Stimulated activated CD4-positive, alpha-beta T cell treated with anti-CD3 and anti-CD28 coated beads, Interleukin-2, amount 100 ng/mL, for 24 hours (primary cell): ENCODE results near the gene TMEM135.
"Not testable (repeated sequence)": the region's sequence is repeated elsewhere in the genome, so short reads cannot be mapped to it uniquely, and the experiment has no call there.

Source experiments
- DNase-seq, 2 donors: peaks; one replicate each; pipeline ENCODE4 v3.0.0-alpha.2; 2020

TMEM135 gene

DNA sequence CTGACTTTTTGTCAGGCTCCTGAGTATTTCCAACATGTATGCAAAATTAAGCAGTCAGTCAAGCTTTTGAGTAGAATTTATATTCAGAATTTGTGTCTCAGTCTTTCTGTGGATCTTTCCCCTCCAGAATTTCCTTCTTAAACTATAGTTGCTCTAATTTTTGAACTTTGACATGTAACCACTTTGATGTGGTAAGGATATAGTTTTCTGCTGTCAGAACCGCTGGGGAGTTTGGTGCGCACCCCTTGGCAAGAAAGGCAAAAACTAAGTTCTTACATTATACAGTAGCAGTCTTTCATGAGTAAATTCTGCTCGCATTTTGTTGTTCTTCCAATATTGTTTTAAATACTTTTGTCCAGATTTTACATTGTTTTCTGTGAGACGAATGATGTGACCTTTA is 105.9 kb downstream of the TMEM135 start:
- no peak for DNase-seq

DNA sequence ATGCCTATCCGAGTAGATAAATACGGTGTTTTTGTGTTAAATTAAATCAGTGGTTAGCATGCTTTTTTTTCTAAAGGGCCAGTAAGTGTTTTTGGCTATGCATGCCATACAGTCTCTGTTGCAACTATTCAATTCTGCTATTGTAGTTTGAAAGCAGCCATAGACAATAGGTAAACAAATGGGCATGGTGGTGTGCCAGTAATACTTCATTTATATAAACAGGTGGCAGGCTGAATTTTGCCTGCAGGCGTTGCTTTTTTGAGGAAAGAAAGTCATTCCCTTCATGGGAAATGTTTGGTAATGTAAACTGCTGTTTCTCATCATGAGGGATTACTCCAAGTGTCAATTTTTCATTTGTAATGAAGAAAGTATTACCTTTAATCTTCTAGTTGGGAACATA is 106.5 kb downstream of the TMEM135 start:
- DNase-seq, result no peak

GRCh38 chr11:87148749-87149148 is 111.0 kb downstream of the TMEM135 start:
- no peak for DNase-seq

- DNase-seq, result not testable (repeated sequence)
Measured at GRCh38 chr11:87149782-87150181, 112.0 kb downstream of the TMEM135 start.

- no peak for DNase-seq
Measured at GRCh38 chr11:87150936-87151335, 113.2 kb downstream of the TMEM135 start.

GRCh38 chr11:87154246-87154645 is 116.5 kb downstream of the TMEM135 start:
- no peak for DNase-seq

- no peak for DNase-seq
Measured at GRCh38 chr11:87156970-87157369, 119.2 kb downstream of the TMEM135 start.

DNA sequence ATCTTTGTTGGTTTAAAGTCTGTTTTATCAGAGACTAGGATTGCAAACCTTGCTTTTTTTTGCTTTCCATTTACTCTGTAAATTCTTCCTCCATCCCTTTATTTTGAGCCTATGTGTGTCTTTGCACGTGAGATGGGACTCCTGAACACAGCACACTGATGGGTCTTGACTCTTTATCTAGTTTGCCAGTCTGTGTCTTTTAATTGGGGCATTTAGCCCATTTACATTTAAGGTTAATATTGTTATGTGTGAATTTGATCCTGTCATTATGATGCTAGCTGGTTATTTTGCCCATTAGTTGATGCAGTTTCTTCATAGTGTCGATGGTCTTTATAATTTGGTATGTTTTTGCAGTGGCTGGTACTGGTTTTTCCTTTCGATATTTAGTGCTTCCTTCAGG is 131.3 kb downstream of the TMEM135 start:
- not testable (repeated sequence) for DNase-seq

GRCh38 chr11:87173185-87174039 is 135.7 kb downstream of the TMEM135 start:
- DNase-seq, result no peak

DNA sequence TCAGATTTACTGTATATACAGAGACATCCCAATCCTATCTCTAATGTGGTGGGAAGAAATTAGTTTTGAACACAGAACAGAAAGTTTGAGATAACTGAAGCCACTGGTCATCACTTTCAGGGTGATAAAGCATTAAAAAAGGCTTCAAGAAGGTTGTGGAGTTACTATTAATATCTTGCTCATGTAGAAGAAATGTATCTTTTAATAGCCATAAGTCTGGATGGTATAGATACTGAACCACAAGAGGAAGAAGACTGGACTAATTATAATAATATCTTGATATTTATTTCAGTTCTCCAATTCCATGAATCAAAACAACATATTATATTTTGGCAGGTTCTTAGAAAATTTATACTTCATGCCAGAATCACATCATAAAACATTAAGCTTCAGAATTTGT is 137.1 kb downstream of the TMEM135 start:
- DNase-seq, result no peak

DNA sequence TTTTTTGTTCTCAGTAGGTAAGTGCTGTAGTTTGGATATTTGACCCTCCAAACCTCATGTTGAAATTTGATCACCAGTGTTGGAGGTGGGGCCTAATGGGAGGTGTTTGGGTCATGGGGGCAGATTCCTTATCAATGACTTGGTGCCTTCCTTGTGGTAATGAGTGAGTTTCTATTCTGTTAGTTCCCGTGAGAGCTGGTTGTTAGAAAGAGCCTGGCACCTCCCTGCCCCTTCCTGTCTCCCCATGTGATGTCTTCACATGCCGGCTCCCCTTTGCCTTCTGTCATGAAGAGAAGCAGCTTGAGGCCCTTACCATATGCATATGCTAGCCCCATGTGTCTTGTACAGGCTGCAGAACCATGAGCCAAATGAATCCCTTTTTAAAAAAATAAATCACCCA is 138.3 kb downstream of the TMEM135 start:
- no peak for DNase-seq

DNA sequence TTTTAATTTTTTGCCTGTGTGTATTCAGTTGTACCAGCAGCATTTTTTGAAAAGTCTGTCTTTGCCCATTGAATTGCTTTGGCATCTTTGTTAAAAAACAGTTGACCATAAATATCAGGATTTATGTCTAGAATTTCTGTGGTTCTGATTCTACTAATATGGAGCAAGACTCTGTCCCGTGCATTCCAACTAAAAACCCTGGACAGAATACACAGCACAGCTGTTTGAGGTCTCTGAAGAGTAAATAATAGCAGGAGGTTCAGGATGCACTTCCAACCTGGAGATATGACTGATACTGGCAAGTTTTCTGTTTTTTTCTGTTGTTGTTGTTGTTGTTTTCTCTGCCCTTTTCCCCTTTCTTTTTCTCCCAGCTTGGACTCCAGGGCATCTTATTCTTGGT is 141.9 kb downstream of the TMEM135 start:
- DNase-seq, result no peak

GRCh38 chr11:87180742-87181141 is 143.0 kb downstream of the TMEM135 start:
- DNase-seq, result no peak

- DNase-seq, result no peak
Measured at GRCh38 chr11:87181143-87181542, 143.4 kb downstream of the TMEM135 start.

DNA sequence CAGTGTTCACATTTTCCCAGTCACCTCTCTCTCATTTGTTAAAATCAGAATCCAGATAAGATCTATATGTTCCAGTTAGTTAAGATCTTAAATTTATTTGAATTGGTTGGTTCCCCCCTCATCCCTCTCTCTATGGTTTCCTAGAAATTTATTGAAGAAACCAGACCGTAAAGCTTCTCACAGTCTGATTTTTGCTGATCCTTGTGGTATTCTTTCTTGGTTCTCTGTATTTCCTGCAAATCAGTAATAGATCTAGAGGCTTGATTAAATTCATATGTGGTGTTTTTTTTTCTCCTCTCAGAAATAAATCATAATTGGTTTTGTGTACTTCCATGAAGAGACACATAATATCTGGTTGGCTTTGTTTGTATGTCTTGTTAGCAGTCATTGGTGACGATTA is 147.5 kb downstream of the TMEM135 start:
- DNase-seq, result no peak

DNA sequence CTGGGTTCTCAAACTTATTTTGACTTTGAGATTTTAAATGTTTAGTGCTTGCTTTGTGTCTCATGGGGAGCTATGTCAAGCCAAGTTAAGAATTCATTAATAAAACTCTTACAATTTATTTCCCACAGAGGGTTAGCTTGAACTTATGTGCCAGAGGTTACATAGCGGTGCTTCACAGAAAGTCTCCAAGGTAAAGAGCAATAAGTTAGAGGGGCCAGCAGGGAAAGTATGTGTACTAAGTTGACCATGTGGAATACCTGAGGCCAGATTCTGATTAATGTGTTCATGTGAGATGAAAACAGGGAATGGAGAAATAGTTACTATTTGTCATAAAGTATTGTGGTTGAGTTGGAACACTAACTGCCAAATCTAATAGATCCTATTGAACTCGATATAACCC is 149.3 kb downstream of the TMEM135 start:
- DNase-seq, result no peak

DNA sequence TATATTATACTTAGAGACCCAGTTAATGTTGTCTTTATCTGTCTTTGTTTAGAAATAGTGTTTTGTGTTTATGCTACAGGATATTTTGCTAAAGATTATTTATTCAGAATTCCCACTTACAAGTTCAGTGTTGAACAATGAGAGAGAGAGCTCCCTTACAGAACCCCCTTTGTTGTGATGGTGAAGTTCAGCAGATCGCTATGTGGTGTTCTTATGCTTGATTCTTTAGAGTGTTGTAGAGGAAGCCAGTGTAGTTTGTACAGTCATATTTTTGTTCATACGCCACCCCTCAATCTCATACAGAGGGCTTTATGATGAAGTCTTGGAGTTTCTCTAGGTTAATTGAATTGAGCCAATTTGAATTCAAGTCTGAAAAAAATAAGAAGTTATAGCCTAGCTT is 150.2 kb downstream of the TMEM135 start:
- no peak for DNase-seq

DNA sequence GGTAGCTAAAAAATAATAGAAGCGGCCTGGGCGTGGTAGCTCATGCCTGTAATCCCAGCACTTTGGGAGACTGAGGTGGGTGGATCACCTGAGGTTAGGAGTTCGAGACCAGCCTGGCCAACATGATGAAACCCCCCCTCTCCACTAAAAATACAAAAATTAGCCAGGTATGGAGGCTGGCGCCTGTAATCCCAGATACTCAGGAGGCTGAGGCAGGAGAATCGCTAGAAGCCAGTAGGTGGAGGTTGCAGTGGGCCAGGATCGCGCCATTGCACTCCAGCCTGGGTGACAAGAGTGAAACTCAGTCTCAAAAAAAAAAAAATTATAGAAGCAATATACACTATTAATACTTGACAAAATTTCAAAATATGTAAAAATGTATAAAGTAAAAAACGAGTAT is 150.7 kb downstream of the TMEM135 start:
- not testable (repeated sequence) for DNase-seq

DNA sequence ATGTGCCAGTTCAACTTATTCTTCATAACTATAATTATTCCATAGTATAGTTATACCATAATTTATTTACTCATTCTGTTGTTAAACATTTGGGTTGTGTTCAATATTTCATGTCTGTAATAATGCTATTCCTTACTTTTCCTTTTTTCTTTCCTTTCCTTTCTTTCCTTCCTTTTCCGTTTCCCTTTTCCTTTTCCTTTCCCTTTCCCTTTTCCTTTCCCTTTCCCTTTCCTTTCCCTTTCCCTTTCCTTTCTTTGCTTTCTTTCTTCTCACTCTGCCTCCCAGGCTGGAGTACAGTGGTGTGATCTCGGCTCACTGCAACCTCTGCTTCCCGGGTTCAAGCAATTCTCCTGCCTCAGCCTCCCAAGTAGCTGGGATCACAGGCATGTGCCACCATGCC is 151.2 kb downstream of the TMEM135 start:
- not testable (repeated sequence) for DNase-seq

DNA sequence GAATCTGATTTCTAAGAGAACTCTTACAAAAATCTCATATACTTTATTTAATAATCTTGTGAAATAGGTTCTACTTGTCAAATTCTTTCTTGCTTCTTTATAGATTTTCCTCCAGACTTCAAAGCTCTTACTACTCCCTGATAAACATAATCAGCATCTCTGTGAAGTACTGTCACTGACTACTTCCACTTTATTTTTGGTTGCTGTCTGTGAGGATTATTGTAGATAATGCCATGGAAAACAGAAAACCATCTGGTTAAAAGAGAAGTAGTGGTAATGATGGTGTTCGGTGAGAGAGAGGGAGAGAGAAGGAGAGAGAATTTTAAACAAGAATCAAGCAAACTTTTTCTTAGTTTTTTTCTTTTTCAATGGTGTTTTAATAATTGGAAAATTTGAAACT is 152.3 kb downstream of the TMEM135 start:
- no peak for DNase-seq

DNA sequence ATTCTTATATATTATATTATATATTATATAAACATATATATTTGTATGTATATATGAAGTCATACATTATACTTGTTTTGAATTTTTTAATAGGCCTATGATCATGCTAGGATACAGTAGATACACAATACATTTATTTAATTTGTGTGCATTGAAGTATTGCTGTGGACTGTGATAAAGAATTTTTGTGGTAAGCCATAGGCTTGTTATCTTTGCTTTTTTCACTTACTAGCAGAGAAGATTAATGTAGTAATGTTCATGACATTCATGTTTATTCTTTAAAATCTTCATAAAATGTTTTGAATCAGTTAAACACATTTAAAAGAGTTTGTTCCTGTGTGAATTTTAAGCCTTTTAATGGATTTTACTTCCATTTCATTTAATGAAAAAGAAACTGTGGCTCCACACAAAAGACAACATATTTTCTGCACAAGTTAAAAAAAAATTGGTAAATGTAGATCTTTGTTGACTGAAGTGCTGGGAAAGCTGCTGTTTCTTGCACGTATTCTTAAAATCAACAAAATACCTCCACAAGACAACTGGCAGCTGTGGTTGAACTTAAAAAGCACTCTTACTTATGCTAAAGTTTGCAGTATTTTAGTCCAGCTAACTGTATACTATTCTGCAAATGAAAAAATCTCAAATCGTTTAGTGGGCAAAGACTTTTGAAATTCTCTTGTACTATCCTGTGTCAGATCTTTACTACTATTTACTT is 156.2 kb downstream of the TMEM135 start:
- DNase-seq, result no peak

DNA sequence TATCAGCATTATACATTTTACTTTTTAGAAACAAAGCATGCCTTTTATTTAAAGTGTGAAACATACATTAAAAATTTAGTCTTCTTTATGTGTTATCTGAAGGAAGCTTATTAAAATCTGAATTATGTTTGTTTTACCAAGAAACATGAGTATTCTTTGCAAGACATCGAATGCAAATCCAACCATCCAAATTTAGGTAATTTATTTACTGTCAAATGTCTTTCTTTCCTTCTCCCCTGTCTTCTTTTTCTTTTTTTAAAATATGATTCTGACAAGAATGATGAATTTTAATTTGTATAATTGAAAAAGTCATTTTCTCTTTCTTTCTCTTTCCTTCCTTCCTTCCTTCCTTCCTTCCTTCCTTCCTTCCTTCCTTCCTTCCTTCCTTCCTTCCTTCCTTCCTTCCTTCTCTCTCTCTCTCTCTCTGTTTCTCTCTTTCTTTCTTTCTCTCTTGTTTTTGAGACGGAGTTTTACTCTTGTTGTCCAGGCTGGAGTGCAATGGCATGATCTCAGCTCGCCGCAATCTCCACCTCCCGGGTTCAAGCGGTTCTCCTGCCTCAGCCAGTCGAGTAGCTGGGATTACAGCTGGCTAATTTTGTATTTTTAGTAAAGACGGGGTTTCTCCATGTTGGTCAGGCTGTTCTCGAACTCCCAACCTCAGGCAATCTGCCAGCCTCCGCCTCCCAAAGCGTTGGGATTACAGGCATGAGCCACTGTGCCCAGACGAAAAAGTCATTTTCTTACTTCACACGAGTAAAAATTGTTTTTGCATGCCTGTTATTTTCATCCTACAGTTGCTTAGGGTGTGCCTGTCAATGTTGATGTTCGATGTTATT is 157.5 kb downstream of the TMEM135 start:
- DNase-seq, result no peak

- no peak for DNase-seq
Measured at GRCh38 chr11:87198266-87198881, 160.6 kb downstream of the TMEM135 start.
